Measurements from ENCODE around the gene SLC22A7.

SLC22A7 gene

GRCh38 chr6:43290339-43290904, 7.6 kb upstream of the SLC22A7 start:
- no peak for ATAC-seq (replicated peaks; ENCODE audit: extremely low read depth, poor library complexity, severe bottlenecking)
- Mint-ChIP-seq H3K9me3 (no peaks in the 10 kb centered on the region), H3K4me3 (no peak overlapping the region), H3K4me1 (no peaks in the 10 kb centered on the region), H3K27ac (ENCODE audit: low read depth) (no peak overlapping the region), H3K36me3 (ENCODE audit: insufficient read depth) (no peaks in the 10 kb centered on the region), H3K27me3 (peaks cover 19% of the 10 kb centered on the region)
- no peak for DNase-seq (ENCODE audit: low spot score in 2 of 2)

DNA sequence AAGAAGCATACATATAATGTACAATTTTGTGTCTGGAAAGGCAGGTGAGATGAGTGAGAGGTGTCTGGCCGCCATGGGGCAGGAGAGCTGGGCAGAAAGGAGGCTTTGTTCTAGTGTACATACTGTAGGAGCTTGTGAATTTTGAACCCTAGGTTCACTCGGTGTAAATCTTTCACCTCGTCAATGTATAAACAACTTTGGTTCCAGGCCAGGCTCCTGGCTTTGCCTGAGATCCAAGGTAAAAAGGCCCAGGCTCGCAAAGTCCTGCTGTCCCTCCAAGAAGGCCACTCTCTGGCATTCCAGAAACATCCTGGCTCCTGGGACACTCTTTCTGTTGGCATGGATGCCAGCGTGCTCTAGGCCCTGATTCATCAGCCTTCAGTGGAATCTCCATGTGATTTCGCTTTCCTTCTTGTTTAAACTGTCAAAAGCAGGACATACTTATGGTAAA, 7.1 kb upstream of the SLC22A7 start:
- Mint-ChIP-seq H3K27ac (ENCODE audit: low read depth) (no peak overlapping the region), H3K4me1 (no peaks in the 10 kb centered on the region), H3K9me3 (no peaks in the 10 kb centered on the region), H3K27me3 (peaks cover 14% of the 10 kb centered on the region), H3K4me3 (no peak overlapping the region), H3K36me3 (ENCODE audit: insufficient read depth) (no peaks in the 10 kb centered on the region)
- ATAC-seq (replicated peaks; ENCODE audit: extremely low read depth, poor library complexity, severe bottlenecking) (no peak), DNase-seq (ENCODE audit: low spot score in 2 of 2) (no peak)

DNA sequence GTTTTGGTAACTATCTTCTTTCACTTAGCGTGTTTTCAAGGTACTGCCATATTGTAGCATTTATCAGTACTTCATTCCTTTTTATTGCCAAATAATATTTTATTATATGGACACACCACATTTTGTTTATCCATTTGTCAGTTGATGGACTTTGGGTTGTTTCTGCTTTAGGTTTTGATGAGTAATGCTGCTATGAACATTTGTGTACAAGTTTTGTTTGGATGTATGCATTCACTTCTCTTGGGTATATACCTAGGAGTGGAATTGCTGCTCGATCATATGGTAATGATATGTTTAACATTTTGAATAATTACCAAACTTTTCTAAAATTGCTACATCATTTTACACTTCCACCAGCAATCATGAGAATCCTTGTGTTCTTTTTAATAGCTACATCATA, 6.4 kb upstream of the SLC22A7 start:
- H3K9me3 Mint-ChIP-seq, result no peaks in the 10 kb centered on the region
- no peak overlapping the region for H3K4me3 Mint-ChIP-seq
- no peak overlapping the region for H3K27ac Mint-ChIP-seq (ENCODE audit: low read depth)
- no peaks in the 10 kb centered on the region for H3K4me1 Mint-ChIP-seq
- no peaks in the 10 kb centered on the region for H3K36me3 Mint-ChIP-seq (ENCODE audit: insufficient read depth)
- H3K27me3 Mint-ChIP-seq, result peaks cover 7% of the 10 kb centered on the region
- DNase-seq (ENCODE audit: low spot score in 2 of 2) (no peak), ATAC-seq (replicated peaks; ENCODE audit: extremely low read depth, poor library complexity, severe bottlenecking) (no peak)

- no peaks in the 10 kb centered on the region for H3K9me3 Mint-ChIP-seq
- H3K4me3 Mint-ChIP-seq, result no peak overlapping the region
- H3K36me3 Mint-ChIP-seq (ENCODE audit: insufficient read depth), result no peaks in the 10 kb centered on the region
- H3K27ac Mint-ChIP-seq (ENCODE audit: low read depth), result no peak overlapping the region
- no peaks in the 10 kb centered on the region for H3K4me1 Mint-ChIP-seq
- DNase-seq (ENCODE audit: low spot score in 2 of 2), result no peak
- H3K27me3 Mint-ChIP-seq, result peaks cover under 1% of the 10 kb centered on the region
- ATAC-seq (replicated peaks; ENCODE audit: extremely low read depth, poor library complexity, severe bottlenecking), result no peak
Measured at GRCh38 chr6:43292341-43292740, 5.7 kb upstream of the SLC22A7 start.

GRCh38 chr6:43292763-43293318, 5.2 kb upstream of the SLC22A7 start:
- Mint-ChIP-seq H3K4me3 (no peak overlapping the region), H3K36me3 (ENCODE audit: insufficient read depth) (no peaks in the 10 kb centered on the region), H3K9me3 (no peaks in the 10 kb centered on the region), H3K4me1 (no peaks in the 10 kb centered on the region), H3K27ac (ENCODE audit: low read depth) (no peak overlapping the region), H3K27me3 (no peaks in the 10 kb centered on the region)
- no peak for DNase-seq (ENCODE audit: low spot score in 2 of 2)
- no peak for ATAC-seq (replicated peaks; ENCODE audit: extremely low read depth, poor library complexity, severe bottlenecking)

DNA sequence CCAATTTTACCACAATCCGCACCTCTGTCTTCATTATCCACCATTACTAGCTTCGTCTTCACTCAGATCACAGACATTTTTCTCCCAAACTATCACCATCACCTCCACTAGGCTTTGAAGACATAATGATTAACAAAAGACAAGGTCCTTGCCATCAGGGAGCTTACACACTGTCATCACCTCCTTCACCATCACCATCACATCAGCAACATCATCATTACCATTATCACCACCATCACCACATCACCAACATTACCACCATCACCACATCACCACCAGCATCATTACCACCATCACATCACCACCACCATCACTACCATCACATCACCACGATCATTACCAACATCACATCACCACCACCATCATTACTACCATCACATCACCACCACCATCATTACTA, 4.4 kb upstream of the SLC22A7 start:
- Mint-ChIP-seq H3K27ac (ENCODE audit: low read depth) (no peak overlapping the region), H3K4me1 (no peaks in the 10 kb centered on the region), H3K36me3 (ENCODE audit: insufficient read depth) (no peaks in the 10 kb centered on the region), H3K4me3 (no peak overlapping the region), H3K27me3 (no peaks in the 10 kb centered on the region), H3K9me3 (no peaks in the 10 kb centered on the region)
- DNase-seq (ENCODE audit: low spot score in 2 of 2), result no peak
- no peak for ATAC-seq (replicated peaks; ENCODE audit: extremely low read depth, poor library complexity, severe bottlenecking)

DNA sequence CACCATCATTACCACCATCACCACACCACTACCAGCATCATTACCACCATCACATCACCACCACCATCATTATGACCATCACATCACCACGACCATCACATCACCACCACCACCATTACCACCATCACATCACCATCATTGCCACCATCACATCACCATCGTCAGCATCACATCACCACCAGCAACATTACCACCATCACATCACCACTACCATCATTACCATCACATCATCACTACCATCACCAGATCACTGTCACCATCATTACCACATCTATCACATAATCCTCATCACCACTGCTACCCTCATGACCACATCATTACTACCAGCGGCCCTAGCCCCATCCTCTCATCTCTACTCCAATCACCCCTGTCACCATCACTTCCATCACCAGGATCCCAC, 3.5 kb upstream of the SLC22A7 start:
- DNase-seq (ENCODE audit: low spot score in 2 of 2) (no peak), ATAC-seq (replicated peaks; ENCODE audit: extremely low read depth, poor library complexity, severe bottlenecking) (no peak)
- Mint-ChIP-seq H3K4me3 (no peak overlapping the region), H3K36me3 (ENCODE audit: insufficient read depth) (no peaks in the 10 kb centered on the region), H3K9me3 (no peaks in the 10 kb centered on the region), H3K27ac (ENCODE audit: low read depth) (no peak overlapping the region), H3K27me3 (peaks cover 1% of the 10 kb centered on the region), H3K4me1 (no peaks in the 10 kb centered on the region)

- no peak for ATAC-seq (replicated peaks; ENCODE audit: extremely low read depth, poor library complexity, severe bottlenecking)
- DNase-seq (ENCODE audit: low spot score in 2 of 2), result no peak
- H3K27me3 Mint-ChIP-seq, result peaks cover 10% of the 10 kb centered on the region
- no peaks in the 10 kb centered on the region for H3K4me1 Mint-ChIP-seq
- no peaks in the 10 kb centered on the region for H3K9me3 Mint-ChIP-seq
- no peaks in the 10 kb centered on the region for H3K36me3 Mint-ChIP-seq (ENCODE audit: insufficient read depth)
- no peak overlapping the region for H3K27ac Mint-ChIP-seq (ENCODE audit: low read depth)
- no peak overlapping the region for H3K4me3 Mint-ChIP-seq
Measured at GRCh38 chr6:43295456-43295855, 2.6 kb upstream of the SLC22A7 start.

GRCh38 chr6:43296780-43297497, 1.1 kb upstream of the SLC22A7 start:
- Mint-ChIP-seq H3K4me1 (no peaks in the 10 kb centered on the region), H3K27me3 (peaks cover 25% of the 10 kb centered on the region), H3K36me3 (ENCODE audit: insufficient read depth) (no peaks in the 10 kb centered on the region), H3K4me3 (no peak overlapping the region), H3K27ac (ENCODE audit: low read depth) (no peak overlapping the region), H3K9me3 (no peaks in the 10 kb centered on the region)
- ATAC-seq (replicated peaks; ENCODE audit: extremely low read depth, poor library complexity, severe bottlenecking) (no peak), DNase-seq (ENCODE audit: low spot score in 2 of 2) (no peak)

DNA sequence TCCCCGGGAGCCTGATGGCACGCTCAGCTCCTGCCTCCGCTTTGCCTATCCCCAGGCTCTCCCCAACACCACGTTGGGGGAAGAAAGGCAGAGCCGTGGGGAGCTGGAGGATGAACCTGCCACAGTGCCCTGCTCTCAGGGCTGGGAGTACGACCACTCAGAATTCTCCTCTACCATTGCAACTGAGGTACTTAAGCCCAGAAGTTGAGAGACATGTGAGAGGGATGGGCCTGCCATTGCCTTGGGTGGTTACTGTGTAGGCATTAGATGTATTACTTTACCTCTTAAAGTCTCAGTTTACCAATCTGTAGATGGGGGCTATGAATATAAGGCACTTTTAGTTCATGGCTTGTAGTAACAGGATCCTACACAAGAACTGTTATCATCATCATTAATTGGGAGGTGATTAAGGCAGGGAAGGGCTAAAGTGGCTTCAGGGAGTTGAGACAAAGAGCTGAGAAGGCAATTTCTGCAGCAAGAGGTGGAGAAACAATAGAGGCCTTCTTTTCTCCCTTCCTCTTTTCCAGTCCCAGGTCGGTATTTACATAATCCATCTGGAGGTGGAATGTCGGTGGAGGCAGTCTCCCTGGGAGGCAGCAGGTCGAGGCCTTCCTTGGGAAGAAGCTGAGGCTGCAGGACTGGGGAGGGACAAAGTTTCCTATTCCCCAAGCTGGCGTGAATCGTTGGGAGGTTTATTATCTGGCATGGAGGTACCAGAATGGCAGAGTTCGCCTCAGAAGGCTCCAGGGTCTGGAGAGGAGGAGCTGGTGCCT, 691 bp downstream of the SLC22A7 start:
- no peak for DNase-seq (ENCODE audit: low spot score in 2 of 2)
- Mint-ChIP-seq H3K36me3 (ENCODE audit: insufficient read depth) (no peaks in the 10 kb centered on the region), H3K9me3 (no peaks in the 10 kb centered on the region), H3K4me1 (no peaks in the 10 kb centered on the region), H3K27ac (ENCODE audit: low read depth) (no peak overlapping the region), H3K4me3 (no peak overlapping the region), H3K27me3 (peaks cover 32% of the 10 kb centered on the region)
- ATAC-seq (replicated peaks; ENCODE audit: extremely low read depth, poor library complexity, severe bottlenecking), result no peak

DNA sequence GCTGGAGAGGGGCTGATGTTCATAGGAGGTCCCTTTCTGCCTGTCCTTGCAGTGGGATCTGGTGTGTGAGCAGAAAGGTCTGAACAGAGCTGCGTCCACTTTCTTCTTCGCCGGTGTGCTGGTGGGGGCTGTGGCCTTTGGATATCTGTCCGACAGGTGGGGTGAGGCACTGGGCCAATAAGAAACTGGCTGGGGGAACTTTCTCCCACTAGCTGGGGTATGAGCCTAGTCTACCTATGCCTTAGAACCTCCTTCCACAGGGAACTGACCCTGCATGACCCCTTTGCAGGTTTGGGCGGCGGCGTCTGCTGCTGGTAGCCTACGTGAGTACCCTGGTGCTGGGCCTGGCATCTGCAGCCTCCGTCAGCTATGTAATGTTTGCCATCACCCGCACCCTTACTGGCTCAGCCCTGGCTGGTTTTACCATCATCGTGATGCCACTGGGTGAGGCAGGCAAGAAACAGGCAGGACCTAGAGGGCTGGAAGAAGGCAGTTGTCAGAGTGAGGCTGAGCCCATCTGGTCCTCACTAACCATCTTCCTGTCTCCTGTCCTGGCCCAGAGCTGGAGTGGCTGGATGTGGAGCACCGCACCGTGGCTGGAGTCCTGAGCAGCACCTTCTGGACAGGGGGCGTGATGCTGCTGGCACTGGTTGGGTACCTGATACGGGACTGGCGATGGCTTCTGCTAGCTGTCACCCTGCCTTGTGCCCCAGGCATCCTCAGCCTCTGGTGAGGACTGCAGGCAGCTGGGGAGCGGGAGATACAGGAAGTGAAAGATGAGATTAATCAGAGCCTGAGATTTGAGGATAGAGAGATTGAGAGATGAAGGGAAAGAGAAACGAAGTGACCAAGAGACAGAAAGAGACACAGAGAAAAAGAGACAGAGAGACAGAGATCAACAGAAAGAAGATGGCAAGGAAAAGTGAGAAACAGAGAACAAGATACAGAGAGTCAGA, 1.6 kb downstream of the SLC22A7 start:
- H3K4me3 Mint-ChIP-seq, result no peak overlapping the region
- no peaks in the 10 kb centered on the region for H3K9me3 Mint-ChIP-seq
- H3K27ac Mint-ChIP-seq (ENCODE audit: low read depth), result no peak overlapping the region
- no peaks in the 10 kb centered on the region for H3K4me1 Mint-ChIP-seq
- peaks cover 32% of the 10 kb centered on the region for H3K27me3 Mint-ChIP-seq
- H3K36me3 Mint-ChIP-seq (ENCODE audit: insufficient read depth), result no peaks in the 10 kb centered on the region
- ATAC-seq (replicated peaks; ENCODE audit: extremely low read depth, poor library complexity, severe bottlenecking) (no peak), DNase-seq (ENCODE audit: low spot score in 2 of 2) (no peak)

Data from central memory CD8-positive, alpha-beta T cell (primary cell).